Measurements from ENCODE around the gene QRFP.

QRFP gene

DNA sequence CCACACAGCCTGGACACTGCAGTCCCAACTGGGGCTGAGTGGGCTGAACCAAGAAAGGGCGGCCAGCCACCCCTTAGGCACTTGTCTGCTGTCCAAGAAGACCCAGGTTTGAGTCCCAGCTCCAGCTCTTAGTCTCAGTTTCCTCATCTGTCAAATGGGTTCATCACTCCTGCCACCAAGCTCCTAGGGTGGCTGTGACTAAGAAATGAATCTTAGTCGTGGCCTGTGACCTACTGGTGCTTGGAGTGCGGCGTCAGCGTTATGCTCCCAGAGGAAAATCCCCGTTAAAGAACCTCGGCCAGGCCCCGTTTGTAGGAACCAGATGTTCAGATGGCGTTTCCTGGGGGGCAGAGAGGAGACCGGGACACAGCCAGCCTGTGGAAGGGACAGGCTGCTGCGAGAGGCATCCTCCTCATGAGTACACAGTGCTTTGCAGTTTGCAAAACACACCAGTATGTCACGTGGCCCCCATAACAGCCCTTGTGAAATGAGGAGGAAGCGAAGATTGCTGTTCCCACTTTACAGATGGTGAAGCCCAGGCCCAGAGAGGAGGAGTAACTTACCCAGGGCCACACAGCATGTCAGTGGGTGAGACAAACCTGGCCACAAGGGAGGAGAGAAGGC is 39.1 kb upstream of the QRFP start:
- H3K36me3 ChIP-seq (ENCODE audit: control insufficient read depth in 2 of 2, insufficient read depth in 1 of 2, low read length in 2 of 2): no peaks in the 10 kb centered on the region
- H3K27ac ChIP-seq (ENCODE audit: extremely low read depth, low read depth, low read length): no peak overlapping the region
- H3K4me1 ChIP-seq (ENCODE audit: control insufficient read depth, insufficient read depth, low read length): no peaks in the 10 kb centered on the region
- ChIA-PET POLR2A (interaction anchor here (0.8 kb wide), 1 partner anchor 7 kb away, joined by 4 read pairs; no protein-coding TSS in a partner anchor), CTCF (interaction anchor here (1.1 to 2.9 kb wide), 8 partner anchors 8 to 234 kb away, joined by 3 to 25 read pairs (median 6); no protein-coding TSS in a partner anchor)
- no peaks in the 10 kb centered on the region for H3K9me3 ChIP-seq (ENCODE audit: control insufficient read depth, insufficient read depth, low read depth, low read length)
- no peak overlapping the region for H3K4me3 ChIP-seq (ENCODE audit: low read depth, low read length)
- TF ChIP-seq IKZF3 (tag by site-specific recombination; IDR thresholded peaks at IDR 0.05) (no peak), ZBTB8A (tag by site-specific recombination; IDR thresholded peaks at IDR 0.05) (0 out of 2 replicates have a peak, but pooled peaks have one; percentile 37), HOXA7 (CRISPR knock-in tag; IDR thresholded peaks at IDR 0.05; ENCODE audit: borderline replicate concordance) (no peak), SP7 (tag by site-specific recombination; IDR thresholded peaks at IDR 0.05) (no peak), ZNF768 (tag by site-specific recombination; IDR thresholded peaks at IDR 0.05) (peak; percentile 92), ZFP3 (tag by site-specific recombination; IDR thresholded peaks at IDR 0.05; ENCODE audit: low read depth) (no peak), ZNF426 (tag by site-specific recombination; IDR thresholded peaks at IDR 0.05) (no peak), ZNF548 (tag by site-specific recombination; IDR thresholded peaks at IDR 0.05) (no peak), ZNF501 (tag by site-specific recombination; IDR thresholded peaks at IDR 0.05) (no peak)
- TF ChIP-seq, protein P1, sequence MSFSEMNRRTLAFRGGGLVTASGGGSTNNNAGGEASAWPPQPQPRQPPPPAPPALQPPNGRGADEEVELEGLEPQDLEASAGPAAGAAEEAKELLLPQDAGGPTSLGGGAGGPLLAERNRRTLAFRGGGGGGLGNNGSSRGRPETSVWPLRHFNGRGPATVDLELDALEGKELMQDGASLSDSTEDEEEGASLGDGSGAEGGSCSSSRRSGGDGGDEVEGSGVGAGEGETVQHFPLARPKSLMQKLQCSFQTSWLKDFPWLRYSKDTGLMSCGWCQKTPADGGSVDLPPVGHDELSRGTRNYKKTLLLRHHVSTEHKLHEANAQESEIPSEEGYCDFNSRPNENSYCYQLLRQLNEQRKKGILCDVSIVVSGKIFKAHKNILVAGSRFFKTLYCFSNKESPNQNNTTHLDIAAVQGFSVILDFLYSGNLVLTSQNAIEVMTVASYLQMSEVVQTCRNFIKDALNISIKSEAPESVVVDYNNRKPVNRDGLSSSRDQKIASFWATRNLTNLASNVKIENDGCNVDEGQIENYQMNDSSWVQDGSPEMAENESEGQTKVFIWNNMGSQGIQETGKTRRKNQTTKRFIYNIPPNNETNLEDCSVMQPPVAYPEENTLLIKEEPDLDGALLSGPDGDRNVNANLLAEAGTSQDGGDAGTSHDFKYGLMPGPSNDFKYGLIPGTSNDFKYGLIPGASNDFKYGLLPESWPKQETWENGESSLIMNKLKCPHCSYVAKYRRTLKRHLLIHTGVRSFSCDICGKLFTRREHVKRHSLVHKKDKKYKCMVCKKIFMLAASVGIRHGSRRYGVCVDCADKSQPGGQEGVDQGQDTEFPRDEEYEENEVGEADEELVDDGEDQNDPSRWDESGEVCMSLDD (tag by site-specific recombination; IDR thresholded peaks at IDR 0.05): no peak

DNA sequence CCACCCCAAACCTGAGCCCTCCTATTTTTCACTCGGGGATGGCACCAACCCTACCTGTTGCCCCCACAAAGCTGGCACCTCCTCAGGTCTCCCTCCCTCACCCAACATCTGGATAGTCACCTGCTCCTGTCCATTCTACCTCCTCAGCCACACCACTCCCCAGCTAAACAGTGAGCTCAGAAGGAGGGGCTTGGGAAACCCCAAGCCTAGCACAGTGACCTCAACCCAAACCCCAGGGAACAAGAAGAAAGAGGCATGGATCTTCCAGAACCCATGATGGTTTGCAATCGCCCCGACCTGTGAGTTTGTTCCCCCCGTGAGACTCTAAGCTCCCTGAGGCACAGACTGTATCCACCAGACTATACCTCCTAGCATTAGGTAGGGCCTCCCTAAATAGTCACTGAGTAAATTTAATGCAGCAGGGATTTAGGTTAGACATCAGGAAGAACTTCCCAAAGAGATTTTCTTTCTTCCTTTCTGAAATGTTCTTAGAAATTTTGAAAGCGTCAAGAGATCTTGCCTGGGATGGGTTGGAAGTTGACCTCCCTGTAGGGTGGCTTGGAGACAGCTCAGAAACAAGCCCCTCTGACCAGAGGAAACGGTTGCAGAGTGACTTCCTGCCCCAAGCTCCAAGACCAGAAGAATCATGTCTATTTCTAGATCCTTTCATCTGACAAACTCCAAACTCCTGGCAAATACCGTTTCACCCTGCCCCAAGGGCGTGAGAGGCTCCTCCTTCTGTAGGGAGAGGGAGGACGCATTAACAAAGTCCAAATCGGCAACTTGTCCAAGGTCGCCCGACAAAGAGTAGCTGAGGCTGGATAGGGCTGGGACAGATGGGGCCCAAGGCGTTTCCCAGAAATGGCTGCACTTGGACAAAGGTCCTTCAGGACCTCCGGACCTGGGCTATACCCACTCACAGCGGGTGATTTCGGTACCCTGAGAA is 38.4 kb upstream of the QRFP start:
- ChIA-PET POLR2A (no interaction called here), CTCF (interaction anchor here (0.7 to 2.9 kb wide), 7 partner anchors 57 to 234 kb away, joined by 3 to 25 read pairs (median 6); no protein-coding TSS in a partner anchor)
- TF ChIP-seq GLI2 (tag by site-specific recombination; IDR thresholded peaks at IDR 0.05; ENCODE audit: borderline replicate concordance, low read depth): no peak
- TF ChIP-seq SCRT2 (tag by site-specific recombination; IDR thresholded peaks at IDR 0.05): peak; percentile 77
- TF ChIP-seq ZFP37 (tag by site-specific recombination; IDR thresholded peaks at IDR 0.05): no peak
- TF ChIP-seq ZNF664 (tag by site-specific recombination; IDR thresholded peaks at IDR 0.05): peak; percentile 76
- Histone ChIP-seq H3K27ac (ENCODE audit: extremely low read depth, low read depth, low read length) (no peak overlapping the region), H3K36me3 (ENCODE audit: control insufficient read depth in 2 of 2, insufficient read depth in 1 of 2, low read length in 2 of 2) (no peaks in the 10 kb centered on the region), H3K4me3 (ENCODE audit: low read depth, low read length) (no peak overlapping the region), H3K4me1 (ENCODE audit: control insufficient read depth, insufficient read depth, low read length) (no peaks in the 10 kb centered on the region), H3K9me3 (ENCODE audit: control insufficient read depth, insufficient read depth, low read depth, low read length) (no peaks in the 10 kb centered on the region)

DNA sequence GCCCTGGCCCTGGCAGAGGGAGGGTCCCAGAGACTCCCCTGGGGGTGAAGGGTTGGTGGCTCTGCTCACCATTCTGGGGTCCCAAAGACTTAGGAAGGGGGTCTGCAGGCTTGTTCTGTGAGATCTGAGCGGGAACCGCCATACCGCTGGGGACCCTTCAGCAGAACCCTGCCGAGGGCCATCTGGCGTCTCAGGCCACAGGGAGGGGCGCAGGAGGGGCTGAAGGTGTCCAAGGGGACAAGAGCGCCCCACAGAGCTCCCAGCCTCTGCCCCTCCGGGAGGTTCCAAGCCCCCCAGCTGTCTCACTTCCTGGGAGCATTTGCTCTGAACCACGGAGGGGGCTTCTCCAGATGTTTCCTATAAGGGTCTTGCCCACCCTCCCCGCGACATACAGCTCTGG is 37.6 kb upstream of the QRFP start:
- Histone ChIP-seq H3K36me3 (ENCODE audit: control insufficient read depth in 2 of 2, insufficient read depth in 1 of 2, low read length in 2 of 2) (no peaks in the 10 kb centered on the region), H3K4me1 (ENCODE audit: control insufficient read depth, insufficient read depth, low read length) (no peaks in the 10 kb centered on the region), H3K27ac (ENCODE audit: extremely low read depth, low read depth, low read length) (no peak overlapping the region), H3K4me3 (ENCODE audit: low read depth, low read length) (no peak overlapping the region), H3K9me3 (ENCODE audit: control insufficient read depth, insufficient read depth, low read depth, low read length) (no peaks in the 10 kb centered on the region)
- CTCF ChIA-PET: interaction anchor here (0.7 to 2.9 kb wide), 7 partner anchors 13 to 112 kb away, joined by 3 to 25 read pairs (median 7); no protein-coding TSS in a partner anchor
- POLR2A ChIA-PET: no interaction called here
- TF ChIP-seq GLIS2 (tag by site-specific recombination; IDR thresholded peaks at IDR 0.05) (0 out of 2 replicates have a peak, but pooled peaks have one; percentile 40), ZNF544 (tag by site-specific recombination; IDR thresholded peaks at IDR 0.05) (no peak)
- TF ChIP-seq, protein P2, sequence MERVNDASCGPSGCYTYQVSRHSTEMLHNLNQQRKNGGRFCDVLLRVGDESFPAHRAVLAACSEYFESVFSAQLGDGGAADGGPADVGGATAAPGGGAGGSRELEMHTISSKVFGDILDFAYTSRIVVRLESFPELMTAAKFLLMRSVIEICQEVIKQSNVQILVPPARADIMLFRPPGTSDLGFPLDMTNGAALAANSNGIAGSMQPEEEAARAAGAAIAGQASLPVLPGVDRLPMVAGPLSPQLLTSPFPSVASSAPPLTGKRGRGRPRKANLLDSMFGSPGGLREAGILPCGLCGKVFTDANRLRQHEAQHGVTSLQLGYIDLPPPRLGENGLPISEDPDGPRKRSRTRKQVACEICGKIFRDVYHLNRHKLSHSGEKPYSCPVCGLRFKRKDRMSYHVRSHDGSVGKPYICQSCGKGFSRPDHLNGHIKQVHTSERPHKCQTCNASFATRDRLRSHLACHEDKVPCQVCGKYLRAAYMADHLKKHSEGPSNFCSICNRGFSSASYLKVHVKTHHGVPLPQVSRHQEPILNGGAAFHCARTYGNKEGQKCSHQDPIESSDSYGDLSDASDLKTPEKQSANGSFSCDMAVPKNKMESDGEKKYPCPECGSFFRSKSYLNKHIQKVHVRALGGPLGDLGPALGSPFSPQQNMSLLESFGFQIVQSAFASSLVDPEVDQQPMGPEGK (tag by site-specific recombination; IDR thresholded peaks at IDR 0.05): no peak

All from HEK293 (cell line).